SK-N-SH (cell line): ENCODE results near the gene PEX26. TPM values are rescaled to one million over a fixed set of nuclear protein-coding genes. Genes with fewer than 3 reads are reported as not detected.

ENCODE experiments used
- CTCF ChIA-PET: fragments of 300-600, 350-600 bp; formaldehyde crosslinking; extraction: SDS; loops from one replicate; lab custom pipeline; 2021; lab: Yijun Ruan, JAX
- POLR2A ChIA-PET: fragments of 350-600 bp; sonication (Branson Sonifier 250); formaldehyde crosslinking; extraction: SDS; loops from one replicate; lab custom pipeline; 2020; ENCODE audit warnings: antibody characterized with exemption, inconsistent platforms; lab: Yijun Ruan, JAX
- DNase-seq: peaks from one replicate; pipeline ENCODE4 v3.0.0; 2012
- H2AFZ ChIP-seq: fragments of 200-600 bp; sonication (generic); 2 replicates; pipeline ENCODE4 v1.8.1; 2016; ENCODE audit warnings: antibody characterized with exemption, mild to moderate bottlenecking, low read depth
- H3F3A ChIP-seq: fragments of 200-600 bp; sonication (generic); replicated peaks from 2 replicates; pipeline ENCODE3; 2016; ENCODE audit warnings: antibody characterized with exemption, mild to moderate bottlenecking; ENCODE audit not compliant: insufficient read depth
- H3K27ac ChIP-seq, 2 experiments: fragments of 200-500 bp in 1 of 2; fragments of 200-600 bp in 1 of 2; sonication (Bioruptor generic) in 1 of 2; sonication (generic), shearing (Covaris generic) in 1 of 2; 2 replicates each; pipeline versions ENCODE4 v1.5.1 to v1.6.1; 2014 to 2016; ENCODE audit warnings: low read depth in 2 of 2, inconsistent platforms in 1 of 2, low read length in 1 of 2, mild to moderate bottlenecking in 1 of 2, mixed read lengths in 1 of 2
- H3K27me3 ChIP-seq: fragments of 200-600 bp; sonication (generic), shearing (Covaris generic); 2 replicates; pipeline ENCODE4 v1.6.1; 2016; ENCODE audit warnings: mixed run types; ENCODE audit not compliant: insufficient read depth
- H3K36me3 ChIP-seq, 2 experiments: fragments of 200-500 bp in 1 of 2; fragments of 200-600 bp in 1 of 2; sonication (Bioruptor generic) in 1 of 2; sonication (generic) in 1 of 2; replicated peaks in 1 of 2; 2 replicates each; pipeline versions ENCODE3 to v1.5.1; 2014 to 2016; ENCODE audit warnings: low read length in 1 of 2, mild to moderate bottlenecking in 1 of 2; ENCODE audit not compliant: insufficient read depth in 2 of 2, control insufficient read depth in 1 of 2
- H3K4me1 ChIP-seq, 2 experiments: fragments of 200-500 bp in 1 of 2; fragments of 200-600 bp in 1 of 2; sonication (Bioruptor generic) in 1 of 2; sonication (generic), shearing (Covaris generic) in 1 of 2; 2 replicates each; pipeline versions ENCODE4 v1.5.1 to v1.6.1; 2014 to 2016; ENCODE audit warnings: low read depth in 1 of 2, low read length in 1 of 2, mixed run types in 1 of 2; ENCODE audit not compliant: insufficient read depth in 2 of 2, control insufficient read depth in 1 of 2
- H3K4me2 ChIP-seq: fragments of 200-600 bp; sonication (generic), shearing (Covaris generic); 2 replicates; pipeline ENCODE4 v1.6.1; 2017; ENCODE audit warnings: mixed run types
- H3K4me3 ChIP-seq, 2 experiments: fragments of 200-500 bp in 1 of 2; fragments of 200-600 bp in 1 of 2; sonication (Bioruptor generic) in 1 of 2; sonication (generic), shearing (Covaris generic) in 1 of 2; 2 replicates each; pipeline versions ENCODE4 v1.5.1 to v1.8.1; 2014 to 2016; ENCODE audit warnings: low read depth in 2 of 2, inconsistent platforms in 1 of 2, low read length in 1 of 2, mild to moderate bottlenecking in 1 of 2, mixed read lengths in 1 of 2, moderate library complexity in 1 of 2
- H3K79me2 ChIP-seq: fragments of 200-600 bp; sonication (generic); 2 replicates; pipeline ENCODE4 v1.8.1; 2017; ENCODE audit warnings: mild to moderate bottlenecking; ENCODE audit not compliant: insufficient read depth
- H3K9ac ChIP-seq: fragments of 200-600 bp; sonication (generic); 2 replicates; pipeline ENCODE4 v1.6.1; 2017; ENCODE audit warnings: mixed run types
- H3K9me2 ChIP-seq: fragments of 200-600 bp; sonication (generic); 2 replicates; pipeline ENCODE4 v1.6.1; 2017; ENCODE audit warnings: mixed run types
- H3K9me3 ChIP-seq: fragments of 200-600 bp; sonication (generic); 2 replicates; pipeline ENCODE4 v1.6.1; 2017; ENCODE audit warnings: mixed run types, mild to moderate bottlenecking, moderate library complexity
- H4K20me1 ChIP-seq: fragments of 200-600 bp; sonication (generic); 2 replicates; pipeline ENCODE4 v1.6.1; 2017; ENCODE audit warnings: mild to moderate bottlenecking, mixed run types; ENCODE audit not compliant: insufficient read depth
- CHD2 ChIP-seq: fragments of 150-350 bp; IDR thresholded peaks from 2 replicates; pipeline ENCODE4 v1.6.1; 2018; ENCODE audit warnings: low read length; ENCODE audit not compliant: partially characterized antibody
- ELF1 ChIP-seq: IDR thresholded peaks from 2 replicates; pipeline ENCODE4 v1.4.0; 2012
- EP300 ChIP-seq, 2 experiments: IDR thresholded peaks; 2 replicates each; pipeline versions ENCODE4 v1.4.0 to v1.6.1; 2012; ENCODE audit warnings: borderline replicate concordance in 1 of 2, low read depth in 1 of 2, low read length in 1 of 2
- EZH2phosphoT487 ChIP-seq: fragments of 200-600 bp; sonication (generic); IDR thresholded peaks from 2 replicates; pipeline ENCODE4 v1.6.1; 2017; ENCODE audit warnings: low read depth, mixed run types, mild to moderate bottlenecking, antibody characterized with exemption, moderate library complexity, borderline replicate concordance
- FOSL2 ChIP-seq: IDR thresholded peaks from 2 replicates; pipeline ENCODE4 v1.4.0; 2012; ENCODE audit warnings: low read depth, mild to moderate bottlenecking, moderate library complexity, borderline replicate concordance
- FOXJ3 ChIP-seq: sonication (generic); formaldehyde crosslinking; IDR thresholded peaks from 2 replicates; pipeline ENCODE4 v1.5.1; 2020; ENCODE audit warnings: mild to moderate bottlenecking, missing genetic modification reagents
- FOXM1 ChIP-seq: IDR thresholded peaks from 2 replicates; pipeline ENCODE4 v1.4.0; 2012; ENCODE audit warnings: low read depth, mild to moderate bottlenecking
- GATA2 ChIP-seq: sonication (generic); formaldehyde crosslinking; IDR thresholded peaks from 2 replicates; pipeline ENCODE4 v1.5.0; 2020; ENCODE audit warnings: mild to moderate bottlenecking, missing genetic modification reagents
- MAX ChIP-seq: IDR thresholded peaks from 2 replicates; pipeline ENCODE4 v1.4.0; 2012; ENCODE audit warnings: low read depth
- NFIC ChIP-seq: IDR thresholded peaks from 2 replicates; pipeline ENCODE4 v1.4.0; 2012; ENCODE audit warnings: borderline replicate concordance
- NRF1 ChIP-seq: IDR thresholded peaks from 2 replicates; pipeline ENCODE4 v1.6.1; 2012; ENCODE audit warnings: low read depth, mild to moderate bottlenecking, low read length
- RCOR1 ChIP-seq: fragments of 150-350 bp; IDR thresholded peaks from 2 replicates; pipeline ENCODE4 v1.6.1; 2017; ENCODE audit warnings: antibody characterized with exemption, low read length
- RXRA ChIP-seq: IDR thresholded peaks from 2 replicates; pipeline ENCODE4 v1.4.0; 2012; ENCODE audit warnings: low read depth, mild to moderate bottlenecking, borderline replicate concordance
- TAF1 ChIP-seq: IDR thresholded peaks from 2 replicates; pipeline ENCODE4 v1.6.1; 2012; ENCODE audit warnings: low read depth, mild to moderate bottlenecking, low read length, moderate library complexity, borderline replicate concordance
- TCF12 ChIP-seq: IDR thresholded peaks from 2 replicates; pipeline ENCODE4 v1.4.0; 2012
- TEAD4 ChIP-seq: IDR thresholded peaks from 2 replicates; pipeline ENCODE4 v1.4.0; 2012; ENCODE audit warnings: mild to moderate bottlenecking, borderline replicate concordance; ENCODE audit not compliant: insufficient read depth
- YY1 ChIP-seq: IDR thresholded peaks from 2 replicates; pipeline ENCODE4 v1.4.0; 2012; ENCODE audit warnings: low read depth, mild to moderate bottlenecking
- ZBTB33 ChIP-seq: IDR thresholded peaks from 2 replicates; pipeline ENCODE4 v1.4.0; 2012; ENCODE audit warnings: low read depth, borderline replicate concordance
- WGBS: methylation state at CpG from one replicate; pipeline ENCODE4 v1.1.6; 2017; ENCODE audit warnings: low lambda C conversion rate; 5-methylcytosine and 5-hydroxymethylcytosine counted together
- polyA plus RNA-seq, 3 experiments: library from polyadenylated mRNA; depleted of rRNA; stranded (reverse); fragments of >200 nt; gene quantifications; 2 replicates each; pipeline ENCODE4 v1.2.3, GENCODE V29; 2012
- TF ChIP-seq, protein P1 (sequence below): IDR thresholded peaks from 2 replicates; pipeline ENCODE4; 2012
- TF ChIP-seq, protein P2 (sequence below): fragments of 200-600 bp; sonication (generic); IDR thresholded peaks from 2 replicates; pipeline ENCODE4 v1.6.1; 2017; ENCODE audit warnings: antibody characterized with exemption, mild to moderate bottlenecking, moderate library complexity

PEX26 gene
- polyA plus RNA-seq, 1 of the 3 experiments (the other 2 are of a cell fraction): 13.0 TPM

DNA sequence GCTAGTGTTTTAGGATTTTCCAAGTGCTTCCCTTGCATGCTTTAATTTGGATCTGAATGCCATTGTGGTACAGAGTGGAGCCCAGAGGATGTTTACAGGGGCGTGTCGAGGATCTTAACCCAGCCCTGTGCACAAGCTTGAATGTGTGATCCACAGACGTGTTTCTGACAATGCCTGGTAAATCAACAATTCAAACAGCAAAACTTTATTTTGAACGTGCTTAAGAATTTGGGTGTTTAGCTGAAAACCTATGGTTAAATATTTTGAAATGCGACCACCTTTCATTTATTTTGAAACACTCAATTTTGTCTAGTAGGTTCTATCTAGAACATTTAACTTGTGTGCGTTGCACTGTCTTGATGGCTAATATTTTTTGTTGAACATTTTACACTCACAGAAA is 34.6 kb downstream of the PEX26 start:
- POLR2A ChIA-PET: no interaction called here
- H3K4me3 ChIP-seq: no peak overlapping the region
- WGBS: 83% methylated on average over 6 of the region's 6 CpGs
- no peak overlapping the region for H3K9ac ChIP-seq
- CTCF ChIA-PET: interaction anchor here (1.2 to 1.8 kb wide), 3 partner anchors 9 to 282 kb away, joined by 3 to 5 read pairs (median 4); no protein-coding TSS in a partner anchor
- H3K9me2 ChIP-seq: no peaks in the 10 kb centered on the region
- H3K9me3 ChIP-seq: no peaks in the 10 kb centered on the region
- no peak overlapping the region for H3K27ac ChIP-seq
- no peak overlapping the region for H3K4me2 ChIP-seq
- no peaks in the 10 kb centered on the region for H4K20me1 ChIP-seq
- H3K36me3 ChIP-seq: no peaks in the 10 kb centered on the region
- H2AFZ ChIP-seq: no peak overlapping the region
- peaks cover 0 to 14% of the 10 kb centered on the region in 2 experiments; a peak in 1 of 4 replicates for H3K4me1 ChIP-seq
- no peaks in the 10 kb centered on the region for H3F3A ChIP-seq
- no peak for DNase-seq
- no peak for TF ChIP-seq ELF1
- TF ChIP-seq FOXJ3 (CRISPR knock-in tag): no peak
- TF ChIP-seq CHD2: no peak
- no peak for TF ChIP-seq FOXM1
- H3K79me2 ChIP-seq: no peaks in the 10 kb centered on the region
- H3K27me3 ChIP-seq: no peaks in the 10 kb centered on the region

- 97% methylated on average over 5 of the region's 11 CpGs for WGBS
- POLR2A ChIA-PET: no interaction called here
Measured at GRCh38 chr22:18113680-18114394, 36.0 kb downstream of the PEX26 start.

More at GRCh38 chr22:18113680-18114394, 36.0 kb downstream of the PEX26 start:
- no peaks in the 10 kb centered on the region for H3K36me3 ChIP-seq
- TF ChIP-seq EP300 (IDR thresholded peaks at IDR 0.05; ENCODE audit: borderline replicate concordance in 1 of 2, low read depth in 1 of 2, low read length in 1 of 2): no peak
- TF ChIP-seq NRF1: no peak
- no peak for TF ChIP-seq EZH2phosphoT487
- TF ChIP-seq RXRA: no peak
- no peak for TF ChIP-seq RCOR1
- TF ChIP-seq GATA2 (CRISPR knock-in tag): no peak
- no peak for TF ChIP-seq TCF12
- no peak for TF ChIP-seq FOSL2
- TF ChIP-seq ELF1: no peak
- TF ChIP-seq NFIC: no peak
- no peak for TF ChIP-seq FOXM1
- no peak for TF ChIP-seq TEAD4
- TF ChIP-seq ZBTB33: no peak
- TF ChIP-seq, protein P1, sequence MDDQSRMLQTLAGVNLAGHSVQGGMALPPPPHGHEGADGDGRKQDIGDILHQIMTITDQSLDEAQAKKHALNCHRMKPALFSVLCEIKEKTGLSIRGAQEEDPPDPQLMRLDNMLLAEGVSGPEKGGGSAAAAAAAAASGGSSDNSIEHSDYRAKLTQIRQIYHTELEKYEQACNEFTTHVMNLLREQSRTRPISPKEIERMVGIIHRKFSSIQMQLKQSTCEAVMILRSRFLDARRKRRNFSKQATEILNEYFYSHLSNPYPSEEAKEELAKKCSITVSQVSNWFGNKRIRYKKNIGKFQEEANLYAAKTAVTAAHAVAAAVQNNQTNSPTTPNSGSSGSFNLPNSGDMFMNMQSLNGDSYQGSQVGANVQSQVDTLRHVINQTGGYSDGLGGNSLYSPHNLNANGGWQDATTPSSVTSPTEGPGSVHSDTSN: no peak
- TF ChIP-seq YY1: no peak
- no peak for TF ChIP-seq TAF1
- no peak for TF ChIP-seq FOXJ3 (CRISPR knock-in tag)
- TF ChIP-seq, protein P2, sequence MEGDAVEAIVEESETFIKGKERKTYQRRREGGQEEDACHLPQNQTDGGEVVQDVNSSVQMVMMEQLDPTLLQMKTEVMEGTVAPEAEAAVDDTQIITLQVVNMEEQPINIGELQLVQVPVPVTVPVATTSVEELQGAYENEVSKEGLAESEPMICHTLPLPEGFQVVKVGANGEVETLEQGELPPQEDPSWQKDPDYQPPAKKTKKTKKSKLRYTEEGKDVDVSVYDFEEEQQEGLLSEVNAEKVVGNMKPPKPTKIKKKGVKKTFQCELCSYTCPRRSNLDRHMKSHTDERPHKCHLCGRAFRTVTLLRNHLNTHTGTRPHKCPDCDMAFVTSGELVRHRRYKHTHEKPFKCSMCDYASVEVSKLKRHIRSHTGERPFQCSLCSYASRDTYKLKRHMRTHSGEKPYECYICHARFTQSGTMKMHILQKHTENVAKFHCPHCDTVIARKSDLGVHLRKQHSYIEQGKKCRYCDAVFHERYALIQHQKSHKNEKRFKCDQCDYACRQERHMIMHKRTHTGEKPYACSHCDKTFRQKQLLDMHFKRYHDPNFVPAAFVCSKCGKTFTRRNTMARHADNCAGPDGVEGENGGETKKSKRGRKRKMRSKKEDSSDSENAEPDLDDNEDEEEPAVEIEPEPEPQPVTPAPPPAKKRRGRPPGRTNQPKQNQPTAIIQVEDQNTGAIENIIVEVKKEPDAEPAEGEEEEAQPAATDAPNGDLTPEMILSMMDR: no peak
- no peak for TF ChIP-seq MAX
- TF ChIP-seq, all 33 proteins: peak for 0
- Histone ChIP-seq H3K79me2 (no peaks in the 10 kb centered on the region), H2AFZ (no peak overlapping the region), H3K4me3 (no peak overlapping the region), H3K9ac (no peak overlapping the region), H3F3A (no peaks in the 10 kb centered on the region), H3K4me1 (peaks cover 0 to 14% of the 10 kb centered on the region in 2 experiments; a peak in 1 of 4 replicates), H3K9me2 (no peaks in the 10 kb centered on the region), H3K27me3 (no peaks in the 10 kb centered on the region), H3K27ac (no peak overlapping the region), H4K20me1 (no peaks in the 10 kb centered on the region), H3K4me2 (no peak overlapping the region), H3K9me3 (no peaks in the 10 kb centered on the region)
- DNase-seq: no peak
- CTCF ChIA-PET: interaction anchor here (0.6 kb wide), 1 partner anchor 283 kb away, joined by 4 read pairs; no protein-coding TSS in a partner anchor
